ENCODE results near the gene PSMG3.
A peak's percentile ranks its signal among the peaks of the same experiment; 100 is the strongest.

- TF ChIP-seq POLR2A (IDR thresholded peaks at IDR 0.05): peak; percentile 83
- peak; percentile 91 for TF ChIP-seq POLR2AphosphoS5 (IDR thresholded peaks at IDR 0.05)
- TF ChIP-seq CTCF (IDR thresholded peaks at IDR 0.05): peak in 3 of 4 experiments; percentile 21 to 51 (median 49)
These were observed at the start of gene PSMG3 for GRCh38 chr7:1569833-1570632.

Measured in prostate gland (tissue), 2 donors.